Muscle layer of duodenum (tissue), 2 donors: ENCODE measurements around the gene CACNG4.
"Not testable (repeated sequence)": the region's sequence is repeated elsewhere in the genome, so short reads cannot be mapped to it uniquely, and the experiment has no call there.

Experiments
- H3K27ac ChIP-seq: one replicate; pipeline ENCODE4 v1.7.0; 2013; ENCODE audit warnings: mild to moderate bottlenecking, low read length
- H3K27me3 ChIP-seq: one replicate; pipeline ENCODE4 v1.7.0; 2013; ENCODE audit warnings: low read depth, mild to moderate bottlenecking, control low read depth, low read length
- H3K36me3 ChIP-seq, 2 donors: one replicate each; pipeline ENCODE4 v1.7.0; 2013; ENCODE audit warnings: low read length in 2 of 2, control low read depth in 1 of 2, mild to moderate bottlenecking in 1 of 2; ENCODE audit not compliant: insufficient read depth in 2 of 2, control insufficient read depth in 1 of 2
- H3K4me1 ChIP-seq, 2 donors: one replicate each; pipeline ENCODE4 v1.7.0; 2013; ENCODE audit warnings: low read length in 2 of 2, mild to moderate bottlenecking in 2 of 2, control low read depth in 1 of 2, moderate library complexity in 1 of 2; ENCODE audit not compliant: insufficient read depth in 2 of 2, control insufficient read depth in 1 of 2
- H3K4me3 ChIP-seq, 2 donors: one replicate each; pipeline ENCODE4 v1.7.0; 2013; ENCODE audit warnings: low read length in 2 of 2, low read depth in 1 of 2, mild to moderate bottlenecking in 1 of 2
- H3K9me3 ChIP-seq, 2 donors: one replicate each; pipeline ENCODE4 v1.7.0; 2013; ENCODE audit warnings: low read length in 2 of 2, control low read depth in 1 of 2, mild to moderate bottlenecking in 1 of 2; ENCODE audit not compliant: control insufficient read depth in 1 of 2
- donor health status: healthy.

Gene CACNG4

GRCh38 chr17:67041119-67041518, 76.6 kb downstream of the CACNG4 start:
- H3K4me3 ChIP-seq, H3K9me3 ChIP-seq, H3K4me1 ChIP-seq, H3K27ac ChIP-seq, H3K36me3 ChIP-seq, H3K27me3 ChIP-seq: not testable (repeated sequence)

GRCh38 chr17:67041531-67041930, 77.0 kb downstream of the CACNG4 start:
- Histone ChIP-seq H3K27me3 (no peaks in the 10 kb centered on the region), H3K4me3 (no peak overlapping the region), H3K4me1 (no peaks in the 10 kb centered on the region), H3K36me3 (no peaks in the 10 kb centered on the region), H3K9me3 (no peaks in the 10 kb centered on the region), H3K27ac (no peak overlapping the region)

GRCh38 chr17:67041941-67042899, 77.7 kb downstream of the CACNG4 start:
- no peaks in the 10 kb centered on the region for H3K36me3 ChIP-seq
- no peak overlapping the region for H3K27ac ChIP-seq
- no peak overlapping the region for H3K4me3 ChIP-seq
- H3K4me1 ChIP-seq = no peaks in the 10 kb centered on the region
- H3K9me3 ChIP-seq = peaks cover 0 to under 1% of the 10 kb centered on the region in 2 donors
- H3K27me3 ChIP-seq = no peaks in the 10 kb centered on the region

- Histone ChIP-seq H3K4me1 (no peaks in the 10 kb centered on the region), H3K4me3 (no peak overlapping the region), H3K9me3 (peaks cover 5 to 10% of the 10 kb centered on the region in 2 donors), H3K27me3 (no peaks in the 10 kb centered on the region), H3K27ac (no peak overlapping the region), H3K36me3 (no peaks in the 10 kb centered on the region)
Observed at GRCh38 chr17:67043283-67043682, 78.8 kb downstream of the CACNG4 start.

GRCh38 chr17:67044016-67044772, 79.7 kb downstream of the CACNG4 start, which contains the start of gene CACNG1:
CACNG1 (plus strand) TSS chr17:67044554; CDS start chr17:67044661, 107 bp downstream.
- H3K4me3 ChIP-seq = no peak within 1 kb of the TSS
- H3K4me1 ChIP-seq = no peaks in the 10 kb centered on the region
- H3K27me3 ChIP-seq = no peaks in the 10 kb centered on the region
- no peak within 1 kb of the TSS for H3K27ac ChIP-seq
- peaks cover 5 to 17% of the 10 kb centered on the region in 2 donors for H3K9me3 ChIP-seq
- H3K36me3 ChIP-seq = no peaks in the 10 kb centered on the region

GRCh38 chr17:67044940-67045339, 80.4 kb downstream of the CACNG4 start:
- no peaks in the 10 kb centered on the region for H3K4me1 ChIP-seq
- H3K4me3 ChIP-seq = no peak overlapping the region
- H3K27ac ChIP-seq = no peak overlapping the region
- peaks cover 5 to 23% of the 10 kb centered on the region in 2 donors for H3K9me3 ChIP-seq
- H3K27me3 ChIP-seq = no peaks in the 10 kb centered on the region
- H3K36me3 ChIP-seq = no peaks in the 10 kb centered on the region

- H3K36me3 ChIP-seq = no peaks in the 10 kb centered on the region
- no peaks in the 10 kb centered on the region for H3K4me1 ChIP-seq
- no peak overlapping the region for H3K27ac ChIP-seq
- H3K9me3 ChIP-seq = peaks cover 5 to 28% of the 10 kb centered on the region in 2 donors
- no peak overlapping the region for H3K4me3 ChIP-seq
- no peaks in the 10 kb centered on the region for H3K27me3 ChIP-seq
Observed at GRCh38 chr17:67046398-67046797, 81.9 kb downstream of the CACNG4 start.

GRCh38 chr17:67047382-67047781, 82.9 kb downstream of the CACNG4 start:
- Histone ChIP-seq H3K9me3 (peaks cover 5 to 28% of the 10 kb centered on the region in 2 donors), H3K36me3 (no peaks in the 10 kb centered on the region), H3K4me1 (no peaks in the 10 kb centered on the region), H3K4me3 (no peak overlapping the region), H3K27ac (no peak overlapping the region), H3K27me3 (no peaks in the 10 kb centered on the region)

- Histone ChIP-seq H3K4me3 (no peak overlapping the region), H3K27ac (no peak overlapping the region), H3K4me1 (no peaks in the 10 kb centered on the region), H3K36me3 (no peaks in the 10 kb centered on the region), H3K27me3 (no peaks in the 10 kb centered on the region), H3K9me3 (peaks cover 5 to 28% of the 10 kb centered on the region in 2 donors)
Observed at GRCh38 chr17:67049025-67049739, 84.7 kb downstream of the CACNG4 start.

GRCh38 chr17:67050066-67050465, 85.6 kb downstream of the CACNG4 start:
- Histone ChIP-seq H3K36me3 (no peaks in the 10 kb centered on the region), H3K27me3 (no peaks in the 10 kb centered on the region), H3K4me3 (no peak overlapping the region), H3K9me3 (peaks cover 5 to 28% of the 10 kb centered on the region in 2 donors), H3K4me1 (no peaks in the 10 kb centered on the region), H3K27ac (no peak overlapping the region)
